Hepatocyte (in vitro differentiated cells): ENCODE results near the gene SLC17A5.
"Not testable (repeated sequence)": the region's sequence is repeated elsewhere in the genome, so short reads cannot be mapped to it uniquely, and the experiment has no call there.

Experiments
- EZH2 ChIP-seq: fragments of 200-600 bp; sonication (generic); IDR thresholded peaks from 2 replicates; pipeline ENCODE4 v1.6.1; 2016; ENCODE audit warnings: antibody characterized with exemption, mild to moderate bottlenecking, borderline replicate concordance
- EZH2phosphoT487 ChIP-seq: fragments of 200-600 bp; sonication (generic); IDR thresholded peaks from one replicate; pipeline ENCODE4 v1.6.1; 2018; ENCODE audit warnings: antibody characterized with exemption, mild to moderate bottlenecking, low read depth, moderate library complexity; ENCODE audit not compliant: unreplicated experiment, severe bottlenecking
- TF ChIP-seq, protein P1 (sequence below): fragments of 200-600 bp; sonication (generic); IDR thresholded peaks from 2 replicates; pipeline ENCODE4 v1.5.1; 2016; ENCODE audit warnings: antibody characterized with exemption, mild to moderate bottlenecking; ENCODE audit not compliant: poor library complexity

- TF ChIP-seq, protein P1, sequence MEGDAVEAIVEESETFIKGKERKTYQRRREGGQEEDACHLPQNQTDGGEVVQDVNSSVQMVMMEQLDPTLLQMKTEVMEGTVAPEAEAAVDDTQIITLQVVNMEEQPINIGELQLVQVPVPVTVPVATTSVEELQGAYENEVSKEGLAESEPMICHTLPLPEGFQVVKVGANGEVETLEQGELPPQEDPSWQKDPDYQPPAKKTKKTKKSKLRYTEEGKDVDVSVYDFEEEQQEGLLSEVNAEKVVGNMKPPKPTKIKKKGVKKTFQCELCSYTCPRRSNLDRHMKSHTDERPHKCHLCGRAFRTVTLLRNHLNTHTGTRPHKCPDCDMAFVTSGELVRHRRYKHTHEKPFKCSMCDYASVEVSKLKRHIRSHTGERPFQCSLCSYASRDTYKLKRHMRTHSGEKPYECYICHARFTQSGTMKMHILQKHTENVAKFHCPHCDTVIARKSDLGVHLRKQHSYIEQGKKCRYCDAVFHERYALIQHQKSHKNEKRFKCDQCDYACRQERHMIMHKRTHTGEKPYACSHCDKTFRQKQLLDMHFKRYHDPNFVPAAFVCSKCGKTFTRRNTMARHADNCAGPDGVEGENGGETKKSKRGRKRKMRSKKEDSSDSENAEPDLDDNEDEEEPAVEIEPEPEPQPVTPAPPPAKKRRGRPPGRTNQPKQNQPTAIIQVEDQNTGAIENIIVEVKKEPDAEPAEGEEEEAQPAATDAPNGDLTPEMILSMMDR: not testable (repeated sequence)
- not testable (repeated sequence) for TF ChIP-seq EZH2phosphoT487, EZH2
These were observed 81.3 kb downstream of the SLC17A5 start for GRCh38 chr6:73572531-73572930.
